HG02759 (cell line): ENCODE results near the gene MTHFD2L.
"Not testable (repeated sequence)": the region's sequence is repeated elsewhere in the genome, so short reads cannot be mapped to it uniquely, and the experiment has no call there.

Source experiments
- ATAC-seq: cut with Tn5 transposase; IDR thresholded peaks from one replicate; pipeline ENCODE4 v1.9.1; 2021; ENCODE audit warnings: mild to moderate bottlenecking, moderate library complexity; ENCODE audit not compliant: unreplicated experiment

MTHFD2L gene

GRCh38 chr4:74329307-74329706 is 171.4 kb downstream of the MTHFD2L start:
- no peak for ATAC-seq

GRCh38 chr4:74330295-74330750 is 172.4 kb downstream of the MTHFD2L start:
- no peak for ATAC-seq

GRCh38 chr4:74331252-74331651 is 173.3 kb downstream of the MTHFD2L start:
- no peak for ATAC-seq

- ATAC-seq, result no peak
Observed at GRCh38 chr4:74331944-74332343, 174.0 kb downstream of the MTHFD2L start.

- no peak for ATAC-seq
Observed at GRCh38 chr4:74334636-74335035, 176.7 kb downstream of the MTHFD2L start.

GRCh38 chr4:74335341-74336021 is 177.6 kb downstream of the MTHFD2L start:
- peak; percentile 87 for ATAC-seq

- ATAC-seq, result no peak
Observed at GRCh38 chr4:74338792-74339333, 180.9 kb downstream of the MTHFD2L start.

GRCh38 chr4:74339501-74339900 is 181.6 kb downstream of the MTHFD2L start:
- no peak for ATAC-seq

GRCh38 chr4:74340421-74340820 is 182.5 kb downstream of the MTHFD2L start:
- ATAC-seq, result not testable (repeated sequence)

GRCh38 chr4:74344031-74344430 is 186.1 kb downstream of the MTHFD2L start:
- no peak for ATAC-seq
